ENCODE data around the gene TBL1X.

DNA sequence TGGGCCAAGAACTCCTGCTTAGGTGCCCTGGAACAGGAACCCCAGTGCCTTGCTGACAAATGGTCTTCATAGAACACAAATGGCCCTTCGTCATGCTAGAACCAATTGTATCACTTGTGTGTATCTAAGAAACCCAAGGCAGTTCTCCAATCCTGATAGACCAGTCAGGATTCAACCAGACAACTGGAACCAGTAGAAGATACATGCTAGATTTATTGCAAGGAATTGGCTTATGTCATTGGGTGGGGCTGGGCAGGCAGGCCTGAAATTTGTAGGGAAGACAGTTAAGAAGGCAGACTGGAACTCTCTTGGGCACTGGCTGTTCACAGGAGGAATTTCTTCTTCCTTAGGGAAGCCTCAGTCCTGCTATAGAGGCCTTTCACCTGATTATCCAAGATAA, 17.0 kb upstream of the TBL1X start:
- TF ChIP-seq, protein P1, sequence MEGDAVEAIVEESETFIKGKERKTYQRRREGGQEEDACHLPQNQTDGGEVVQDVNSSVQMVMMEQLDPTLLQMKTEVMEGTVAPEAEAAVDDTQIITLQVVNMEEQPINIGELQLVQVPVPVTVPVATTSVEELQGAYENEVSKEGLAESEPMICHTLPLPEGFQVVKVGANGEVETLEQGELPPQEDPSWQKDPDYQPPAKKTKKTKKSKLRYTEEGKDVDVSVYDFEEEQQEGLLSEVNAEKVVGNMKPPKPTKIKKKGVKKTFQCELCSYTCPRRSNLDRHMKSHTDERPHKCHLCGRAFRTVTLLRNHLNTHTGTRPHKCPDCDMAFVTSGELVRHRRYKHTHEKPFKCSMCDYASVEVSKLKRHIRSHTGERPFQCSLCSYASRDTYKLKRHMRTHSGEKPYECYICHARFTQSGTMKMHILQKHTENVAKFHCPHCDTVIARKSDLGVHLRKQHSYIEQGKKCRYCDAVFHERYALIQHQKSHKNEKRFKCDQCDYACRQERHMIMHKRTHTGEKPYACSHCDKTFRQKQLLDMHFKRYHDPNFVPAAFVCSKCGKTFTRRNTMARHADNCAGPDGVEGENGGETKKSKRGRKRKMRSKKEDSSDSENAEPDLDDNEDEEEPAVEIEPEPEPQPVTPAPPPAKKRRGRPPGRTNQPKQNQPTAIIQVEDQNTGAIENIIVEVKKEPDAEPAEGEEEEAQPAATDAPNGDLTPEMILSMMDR (conservative IDR thresholded peaks at IDR 0.05): no peak
- TF ChIP-seq ZFX (IDR thresholded peaks at IDR 0.05): no peak
